Bronchial epithelial cell (primary cell): Measurements from ENCODE around the gene PRKCH. TPM values are rescaled to one million over a fixed set of nuclear protein-coding genes. Genes with fewer than 3 reads are reported as not detected.

Experiments
- DNase-seq: peaks from one replicate; pipeline ENCODE4 v3.0.0-alpha.2; 2010; ENCODE audit warnings: low read depth
- FAIRE-seq: peaks from 2 replicates; lab custom pipeline; 2011; peaks lifted over from hg19 to GRCh38; lab: Jason Lieb, UNC
- H3K27me3 ChIP-seq: 2 replicates; pipeline ENCODE4 v1.5.1; 2011; ENCODE audit warnings: low read length; ENCODE audit not compliant: control insufficient read depth, insufficient read depth
- H3K36me3 ChIP-seq: 2 replicates; pipeline ENCODE4 v1.5.1; 2011; ENCODE audit warnings: low read length; ENCODE audit not compliant: control insufficient read depth, insufficient read depth
- H3K4me3 ChIP-seq: 2 replicates; pipeline ENCODE4 v1.5.1; 2011; ENCODE audit warnings: mild to moderate bottlenecking, low read depth, low read length, control low read depth
- total RNA-seq: library from RNA; depleted of rRNA; stranded (reverse); fragments of >200 nt; gene quantifications from 2 replicates; pipeline ENCODE4 v1.2.1, GENCODE V29; 2014
- TF ChIP-seq, protein P1 (sequence below): IDR thresholded peaks from 2 replicates; pipeline ENCODE4 v1.5.1; 2011; ENCODE audit warnings: mild to moderate bottlenecking, moderate library complexity, low read length, control low read depth, inconsistent platforms; ENCODE audit not compliant: insufficient read depth, severe bottlenecking

The PRKCH gene
- total RNA-seq, 1 donor from 2014 or later, result 24.5 TPM

DNA sequence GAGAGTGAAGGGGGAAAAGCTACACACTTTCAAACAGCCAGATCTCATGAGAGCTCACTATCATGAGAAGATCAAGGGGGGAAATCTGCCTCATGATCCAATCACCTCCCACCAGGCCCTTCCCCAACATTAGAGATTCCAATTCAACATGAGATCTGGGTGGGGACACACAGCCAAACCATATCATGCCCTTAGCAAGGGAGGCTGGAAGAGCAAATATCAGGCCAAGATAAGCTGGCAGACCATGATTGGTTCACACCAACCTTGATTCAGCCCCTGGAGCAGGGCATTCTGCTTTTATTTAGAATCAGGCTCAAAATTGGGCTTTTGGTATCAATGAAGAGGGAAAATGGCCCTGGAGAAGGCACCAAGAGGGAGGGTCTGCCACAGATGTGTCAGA is 137.4 kb downstream of the PRKCH start:
- TF ChIP-seq, protein P1, sequence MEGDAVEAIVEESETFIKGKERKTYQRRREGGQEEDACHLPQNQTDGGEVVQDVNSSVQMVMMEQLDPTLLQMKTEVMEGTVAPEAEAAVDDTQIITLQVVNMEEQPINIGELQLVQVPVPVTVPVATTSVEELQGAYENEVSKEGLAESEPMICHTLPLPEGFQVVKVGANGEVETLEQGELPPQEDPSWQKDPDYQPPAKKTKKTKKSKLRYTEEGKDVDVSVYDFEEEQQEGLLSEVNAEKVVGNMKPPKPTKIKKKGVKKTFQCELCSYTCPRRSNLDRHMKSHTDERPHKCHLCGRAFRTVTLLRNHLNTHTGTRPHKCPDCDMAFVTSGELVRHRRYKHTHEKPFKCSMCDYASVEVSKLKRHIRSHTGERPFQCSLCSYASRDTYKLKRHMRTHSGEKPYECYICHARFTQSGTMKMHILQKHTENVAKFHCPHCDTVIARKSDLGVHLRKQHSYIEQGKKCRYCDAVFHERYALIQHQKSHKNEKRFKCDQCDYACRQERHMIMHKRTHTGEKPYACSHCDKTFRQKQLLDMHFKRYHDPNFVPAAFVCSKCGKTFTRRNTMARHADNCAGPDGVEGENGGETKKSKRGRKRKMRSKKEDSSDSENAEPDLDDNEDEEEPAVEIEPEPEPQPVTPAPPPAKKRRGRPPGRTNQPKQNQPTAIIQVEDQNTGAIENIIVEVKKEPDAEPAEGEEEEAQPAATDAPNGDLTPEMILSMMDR, result no peak
- Histone ChIP-seq H3K4me3 (no peak overlapping the region), H3K27me3 (no peaks in the 10 kb centered on the region), H3K36me3 (peaks cover 11% of the 10 kb centered on the region)
- FAIRE-seq (no peak), DNase-seq (no peak)

DNA sequence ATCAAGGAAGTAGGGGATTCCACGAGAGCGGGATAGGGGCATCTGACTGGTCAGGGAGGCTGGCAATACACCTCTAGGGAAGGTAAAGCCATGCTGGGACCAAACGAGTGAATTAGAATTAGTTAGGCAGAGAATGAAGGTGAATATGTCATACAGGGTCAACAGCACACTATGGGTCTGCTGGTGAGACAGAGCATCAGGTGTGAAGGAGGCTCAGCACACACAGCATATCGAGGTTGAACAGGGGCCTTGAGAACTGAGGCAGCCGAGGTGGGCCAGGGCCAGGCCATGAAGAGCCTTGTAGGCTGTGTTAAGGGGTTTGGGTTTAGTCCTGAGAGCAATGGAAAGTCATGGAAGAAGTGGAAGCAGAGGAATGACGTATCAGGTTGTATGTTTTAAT is 137.8 kb downstream of the PRKCH start:
- FAIRE-seq (no peak), DNase-seq (no peak)
- H3K36me3 ChIP-seq, result peaks cover 11% of the 10 kb centered on the region
- TF ChIP-seq, protein P1, result no peak
- no peak overlapping the region for H3K4me3 ChIP-seq
- no peaks in the 10 kb centered on the region for H3K27me3 ChIP-seq

DNA sequence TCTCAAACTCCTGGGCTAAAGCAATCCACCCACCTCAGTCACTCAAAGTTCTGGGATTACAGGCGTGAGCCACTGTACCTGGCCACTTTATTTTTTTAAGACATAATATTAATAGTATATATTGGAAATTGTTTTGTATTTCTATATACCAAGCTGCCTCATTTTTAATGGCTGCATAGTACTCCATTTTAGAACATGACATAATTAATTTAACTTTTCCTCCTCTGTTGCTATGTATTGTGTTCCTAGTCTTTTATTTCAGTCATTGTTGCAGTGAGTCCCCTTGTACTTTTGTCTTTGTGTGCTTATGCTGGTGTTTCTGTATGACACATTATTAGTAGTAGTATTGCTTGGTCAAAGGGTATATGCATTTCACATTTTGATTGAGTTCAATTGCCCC is 138.7 kb downstream of the PRKCH start:
- TF ChIP-seq, protein P1, result no peak
- DNase-seq (no peak), FAIRE-seq (no peak)
- Histone ChIP-seq H3K27me3 (no peaks in the 10 kb centered on the region), H3K36me3 (peaks cover 9% of the 10 kb centered on the region), H3K4me3 (no peak overlapping the region)

DNA sequence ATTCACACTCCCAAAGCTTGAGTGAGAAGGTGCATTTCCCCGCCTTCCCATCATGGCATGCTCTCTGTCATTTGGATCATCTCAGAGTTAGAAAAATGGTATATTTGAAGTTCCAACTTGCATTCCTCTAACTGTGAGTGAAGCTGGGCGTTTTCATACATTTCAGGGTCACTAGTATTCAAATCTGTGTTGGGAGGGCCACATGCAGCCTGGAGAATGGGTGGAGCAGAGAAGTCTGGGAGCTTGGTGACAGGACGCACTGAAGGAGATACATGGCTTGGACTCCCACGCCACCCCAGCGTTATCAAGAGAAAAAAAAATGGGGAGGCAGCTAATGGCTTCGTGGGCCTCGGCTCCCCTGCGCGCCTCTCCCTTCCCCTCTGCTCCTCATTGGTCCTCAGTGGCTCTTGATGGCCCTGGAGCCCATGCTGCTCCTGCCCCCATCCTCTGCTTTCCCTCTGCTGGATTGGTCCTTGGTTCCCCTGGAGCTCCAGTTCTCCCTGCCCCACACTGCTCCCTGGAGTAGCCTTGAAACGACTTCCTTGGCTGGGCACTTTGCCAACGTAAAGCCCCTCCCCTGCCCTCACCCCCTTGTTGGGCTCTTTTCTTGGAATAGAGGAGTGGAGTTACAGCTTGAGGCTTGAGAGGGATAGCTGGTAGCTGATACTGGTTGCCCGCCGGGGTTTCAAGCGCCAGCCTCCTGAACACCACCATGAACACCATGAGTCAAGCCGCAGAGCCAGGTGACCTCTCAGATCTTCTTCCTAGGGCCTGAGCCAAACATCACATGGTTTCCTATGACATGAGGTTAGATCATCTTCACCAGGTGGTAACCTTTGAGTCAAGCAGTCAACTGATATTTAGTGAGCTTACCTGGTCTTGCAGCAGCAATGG is 139.6 kb downstream of the PRKCH start:
- DNase-seq, result peak; percentile 93
- no peaks in the 10 kb centered on the region for H3K27me3 ChIP-seq
- TF ChIP-seq, protein P1, result no peak

DNA sequence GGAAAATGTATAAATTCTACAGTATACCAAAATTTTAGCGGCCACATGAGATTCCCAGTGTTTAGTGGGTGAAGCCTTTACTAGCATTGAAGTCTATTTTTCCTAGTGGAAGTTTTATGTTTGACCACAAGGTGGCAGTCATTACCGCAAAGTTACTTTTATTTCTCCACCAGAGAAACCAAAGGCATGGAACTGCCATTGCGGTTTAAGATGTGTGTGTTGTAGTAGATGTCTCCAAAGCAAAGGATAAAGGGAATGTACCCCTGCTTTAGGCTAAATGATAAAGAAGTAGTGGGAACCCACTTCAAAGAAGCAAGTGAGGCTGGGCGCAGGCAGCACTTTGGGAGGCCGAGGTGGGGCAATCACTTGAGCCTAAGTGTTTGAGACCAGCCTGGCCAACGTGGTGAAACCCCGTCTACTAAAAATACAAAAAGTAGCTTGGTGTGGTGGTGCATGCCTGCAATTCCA is 140.5 kb downstream of the PRKCH start:
- DNase-seq (peak; percentile 63), FAIRE-seq (no peak)
- TF ChIP-seq, protein P1, result peak; percentile 40
- Histone ChIP-seq H3K4me3 (no peak overlapping the region), H3K27me3 (no peaks in the 10 kb centered on the region), H3K36me3 (peaks cover 9% of the 10 kb centered on the region)

More for the DNA sequence above, 139.6 kb downstream of the PRKCH start:
- no peak overlapping the region for H3K4me3 ChIP-seq
- peaks cover 9% of the 10 kb centered on the region for H3K36me3 ChIP-seq
- no peak for FAIRE-seq
